KMS-11 (cell line): ENCODE data around the gene PLD4.
A peak's percentile ranks its signal among the peaks of the same experiment; 100 is the strongest.

Experiments used
- H2AFZ ChIP-seq: fragments of 200-600 bp; sonication (generic); 2 replicates; pipeline ENCODE4 v1.6.1; 2016; ENCODE audit warnings: antibody characterized with exemption, mixed run types, low read depth
- H3K27ac ChIP-seq: fragments of 200-600 bp; sonication (generic); 2 replicates; pipeline ENCODE4 v1.6.1; 2016; ENCODE audit warnings: mild to moderate bottlenecking, mixed run types
- H3K27me3 ChIP-seq: fragments of 200-600 bp; sonication (generic); 2 replicates; pipeline ENCODE4 v1.6.1; 2017; ENCODE audit warnings: mild to moderate bottlenecking, low read depth, mixed run types, moderate library complexity; ENCODE audit not compliant: insufficient read depth
- H3K36me3 ChIP-seq: fragments of 200-600 bp; sonication (generic); 2 replicates; pipeline ENCODE4 v1.6.1; 2017; ENCODE audit warnings: mild to moderate bottlenecking, mixed run types; ENCODE audit not compliant: insufficient read depth
- H3K4me1 ChIP-seq: fragments of 200-600 bp; sonication (generic); 2 replicates; pipeline ENCODE4 v1.6.1; 2016; ENCODE audit warnings: mild to moderate bottlenecking, low read depth, mixed run types; ENCODE audit not compliant: poor library complexity, severe bottlenecking
- H3K4me2 ChIP-seq: fragments of 200-600 bp; sonication (generic); 2 replicates; pipeline ENCODE4 v1.7.0; 2016; ENCODE audit warnings: mild to moderate bottlenecking, mixed run types
- H3K4me3 ChIP-seq: fragments of 200-600 bp; sonication (generic); IDR thresholded peaks from 2 replicates; pipeline ENCODE4 v1.6.1; 2017; ENCODE audit warnings: low read depth, low read length, mixed read lengths; ENCODE audit not compliant: insufficient read depth
- H3K79me2 ChIP-seq: fragments of 200-600 bp; sonication (generic); 2 replicates; pipeline ENCODE4 v1.6.1; 2016; ENCODE audit warnings: low read depth, mixed run types; ENCODE audit not compliant: insufficient read depth
- H3K9ac ChIP-seq: fragments of 200-600 bp; sonication (generic); 2 replicates; pipeline ENCODE4 v1.6.1; 2016; ENCODE audit warnings: mild to moderate bottlenecking, mixed run types
- H4K20me1 ChIP-seq: fragments of 200-600 bp; sonication (generic); 2 replicates; pipeline ENCODE4 v1.6.1; 2016; ENCODE audit warnings: mild to moderate bottlenecking, mixed run types; ENCODE audit not compliant: insufficient read depth
- CTCF ChIP-seq: fragments of 200-600 bp; sonication (generic); conservative IDR thresholded peaks from 2 replicates; pipeline ENCODE4 v1.6.1; 2017; ENCODE audit warnings: low read depth, mild to moderate bottlenecking, antibody characterized with exemption, low read length, moderate library complexity, mixed read lengths

Gene PLD4

GRCh38 chr14:104892531-104893434, 31.9 kb upstream of the PLD4 start:
- Histone ChIP-seq H3K4me3 (no peak overlapping the region), H4K20me1 (no peaks in the 10 kb centered on the region), H3K27ac (peak overlapping the region; percentile 55; the same call in 1 of the 2 replicates), H3K36me3 (no peaks in the 10 kb centered on the region), H3K9ac (no peak overlapping the region), H3K79me2 (no peaks in the 10 kb centered on the region), H3K27me3 (no peaks in the 10 kb centered on the region), H3K4me2 (peak overlapping the region; percentile 36; the same call in 1 of the 2 replicates), H2AFZ (no peak overlapping the region), H3K4me1 (peaks cover 50% of the 10 kb centered on the region)
- TF ChIP-seq CTCF = no peak

DNA sequence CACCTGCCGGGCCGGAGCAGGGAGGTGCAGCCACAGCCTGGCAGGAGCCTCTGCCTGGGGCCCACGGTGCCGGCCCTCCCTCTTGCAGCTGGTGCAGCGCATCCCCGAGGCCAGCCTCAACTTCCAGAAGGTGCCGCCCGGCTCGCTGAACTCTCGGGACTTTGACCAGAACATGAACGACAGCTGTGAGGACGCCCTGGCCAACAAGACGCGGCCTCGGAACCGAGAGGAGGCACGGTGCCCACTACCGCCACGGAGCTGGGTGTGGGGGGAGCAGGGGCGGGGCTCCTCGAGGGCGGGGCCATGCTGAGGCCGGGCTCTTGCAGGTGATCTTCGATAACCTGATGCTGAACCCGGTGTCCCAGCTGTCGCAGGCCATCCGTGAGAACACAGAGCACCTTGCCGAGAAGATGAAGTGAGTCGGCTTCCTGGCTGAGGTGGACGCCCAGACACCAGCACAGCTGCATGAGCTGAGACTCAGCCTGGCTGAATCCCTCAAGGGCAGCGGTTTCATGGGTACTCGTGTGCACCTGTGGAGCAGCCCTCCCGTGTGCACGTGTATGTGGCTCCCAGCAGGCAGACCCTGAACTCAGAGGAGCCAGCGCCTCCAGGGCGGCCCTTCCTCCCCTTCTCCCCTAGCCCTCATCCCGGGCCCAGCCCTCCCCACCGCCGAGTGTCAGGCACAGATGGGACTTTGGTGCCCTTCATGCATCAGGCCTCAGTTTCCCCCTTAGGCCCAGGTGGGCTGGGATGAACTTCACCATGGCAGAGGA, 31.1 kb upstream of the PLD4 start:
- Histone ChIP-seq H3K4me1 (peaks cover 58% of the 10 kb centered on the region), H3K27ac (peak overlapping the region; percentile 55), H3K4me2 (peak overlapping the region; percentile 56), H2AFZ (no peak overlapping the region), H3K9ac (peak overlapping the region; percentile 17; the same call in 1 of the 2 replicates), H3K79me2 (no peaks in the 10 kb centered on the region), H3K27me3 (no peaks in the 10 kb centered on the region), H3K4me3 (no peak overlapping the region), H4K20me1 (no peaks in the 10 kb centered on the region), H3K36me3 (no peaks in the 10 kb centered on the region)
- no peak for TF ChIP-seq CTCF

DNA sequence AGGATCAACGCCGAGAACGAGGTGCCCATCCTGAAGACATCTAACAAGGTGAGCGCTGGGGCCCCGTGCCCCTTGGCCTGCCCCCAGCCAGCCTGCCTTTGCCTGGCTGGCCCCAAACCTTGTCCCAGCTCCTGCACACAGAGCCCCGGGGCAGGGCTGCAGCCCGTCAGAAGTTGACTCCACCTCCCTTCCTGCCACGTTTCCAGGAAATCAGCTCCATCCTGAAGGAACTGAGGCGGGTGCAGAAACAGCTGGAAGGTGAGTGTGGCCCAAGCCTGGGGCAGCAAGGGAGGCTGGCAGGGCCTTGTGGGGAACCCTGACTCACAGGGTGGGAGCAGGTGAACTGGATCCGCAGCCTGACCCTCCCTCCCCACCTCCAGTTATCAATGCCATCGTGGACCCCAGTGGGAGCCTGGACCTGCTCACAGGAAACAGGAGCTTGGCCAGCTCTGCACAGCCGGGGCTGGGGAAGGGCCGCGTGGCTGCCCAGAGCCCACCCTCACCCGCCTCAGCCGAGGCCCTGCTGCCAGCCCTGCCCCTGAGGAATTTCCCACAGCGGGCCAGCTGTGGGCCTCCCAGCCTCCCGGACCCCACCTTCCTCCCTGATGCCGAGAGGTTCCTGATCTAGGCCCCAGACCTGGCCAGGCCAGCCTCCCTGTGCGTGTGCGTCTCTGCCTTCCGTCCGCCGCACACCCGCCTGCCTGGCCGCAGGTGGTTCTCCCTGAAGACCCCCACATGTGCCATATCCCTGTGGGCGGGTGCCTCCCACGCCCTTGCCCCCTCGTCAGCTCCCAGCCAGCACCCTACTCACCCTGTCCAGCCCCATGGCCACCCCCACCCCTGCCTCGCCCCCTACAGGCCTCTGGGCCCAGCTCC, 30.1 kb upstream of the PLD4 start:
- H3K36me3 ChIP-seq = no peaks in the 10 kb centered on the region
- H3K4me1 ChIP-seq = peaks cover 68% of the 10 kb centered on the region
- peak overlapping the region; percentile 55 for H3K27ac ChIP-seq
- no peak for TF ChIP-seq CTCF
- no peaks in the 10 kb centered on the region for H3K79me2 ChIP-seq
- no peak overlapping the region for H3K4me3 ChIP-seq
- peak overlapping the region; percentile 56; the same call in 1 of the 2 replicates for H3K4me2 ChIP-seq
- H3K27me3 ChIP-seq = no peaks in the 10 kb centered on the region
- no peak overlapping the region; the same call in 1 of the 2 replicates for H3K9ac ChIP-seq
- H2AFZ ChIP-seq = no peak overlapping the region
- no peaks in the 10 kb centered on the region for H4K20me1 ChIP-seq

DNA sequence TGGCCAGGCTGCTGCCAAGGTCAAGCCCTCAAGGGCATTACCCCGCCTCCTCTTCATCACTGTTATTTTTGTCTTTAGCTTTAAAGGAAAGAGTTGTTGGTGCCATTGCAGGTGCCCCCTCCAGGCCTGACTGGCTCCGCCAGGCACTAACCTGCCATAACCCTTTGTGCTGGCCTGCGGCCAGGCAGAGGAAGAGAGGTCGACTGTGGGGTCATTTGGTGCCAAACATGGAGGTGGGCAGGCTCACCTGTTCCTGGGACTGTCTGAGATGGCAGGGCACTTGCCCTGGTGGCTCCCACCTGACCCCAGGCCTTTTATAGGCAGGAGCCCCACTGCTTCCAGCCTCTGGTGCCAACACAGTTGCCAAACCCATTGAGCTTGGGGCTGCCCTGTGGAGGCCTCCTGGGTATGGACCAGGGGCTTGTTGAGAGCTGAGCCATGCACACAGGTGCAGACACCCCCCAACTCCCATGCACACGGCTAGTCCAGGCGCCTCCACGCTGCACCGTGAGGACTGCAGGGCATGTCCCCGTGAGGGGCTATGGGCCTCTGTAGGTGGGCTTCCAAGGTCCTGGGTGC, 29.4 kb upstream of the PLD4 start:
- H3K79me2 ChIP-seq = no peaks in the 10 kb centered on the region
- H3K36me3 ChIP-seq = no peaks in the 10 kb centered on the region
- no peak overlapping the region for H3K4me3 ChIP-seq
- peaks cover 75% of the 10 kb centered on the region for H3K4me1 ChIP-seq
- H3K4me2 ChIP-seq = no peak overlapping the region
- no peak overlapping the region for H3K9ac ChIP-seq
- no peaks in the 10 kb centered on the region for H4K20me1 ChIP-seq
- no peak overlapping the region for H2AFZ ChIP-seq
- H3K27me3 ChIP-seq = no peaks in the 10 kb centered on the region
- no peak overlapping the region for H3K27ac ChIP-seq
- no peak for TF ChIP-seq CTCF
